Chondrocyte (in vitro differentiated cells): ENCODE results near the gene ZNF701. TPM values are rescaled to one million over a fixed set of nuclear protein-coding genes. Genes with fewer than 3 reads are reported as not detected.
"Not testable (repeated sequence)": the region's sequence is repeated elsewhere in the genome, so short reads cannot be mapped to it uniquely, and the experiment has no call there.

Source experiments
- DNase-seq: peaks from one replicate; pipeline ENCODE4 v3.0.0; 2021; ENCODE audit warnings: mixed read lengths, low spot score
- H3K27ac Mint-ChIP-seq: one replicate; pipeline ENCODE4 v1.8.0; 2021; ENCODE audit warnings: mild to moderate bottlenecking, moderate library complexity, mixed read lengths; ENCODE audit not compliant: unreplicated experiment
- H3K27me3 Mint-ChIP-seq: 2 replicates; pipeline ENCODE4 v1.8.0; 2021; ENCODE audit warnings: low read depth, mixed read lengths
- H3K36me3 Mint-ChIP-seq: 2 replicates; pipeline ENCODE4 v1.8.0; 2021; ENCODE audit warnings: low read depth, mixed read lengths
- H3K4me1 Mint-ChIP-seq: 2 replicates; pipeline ENCODE4 v1.8.0; 2021; ENCODE audit warnings: low read depth, mild to moderate bottlenecking, mixed read lengths
- H3K4me3 Mint-ChIP-seq: one replicate; pipeline ENCODE4 v1.8.0; 2021; ENCODE audit warnings: mild to moderate bottlenecking, moderate library complexity, mixed read lengths; ENCODE audit not compliant: unreplicated experiment
- H3K9me3 Mint-ChIP-seq: 2 replicates; pipeline ENCODE4 v1.8.0; 2021; ENCODE audit warnings: low read depth, mixed read lengths
- total RNA-seq: library from RNA; stranded (reverse); gene quantifications from 3 replicates; pipeline ENCODE4 v1.2.1, GENCODE V29; 2021
- TF ChIP-seq, protein P1 (sequence below): fragments of 200-600 bp; sonication (generic); IDR thresholded peaks from 2 replicates; pipeline ENCODE4 v1.5.0; 2021; ENCODE audit warnings: antibody characterized with exemption, mild to moderate bottlenecking, moderate library complexity

Gene ZNF701
- total RNA-seq, 1 donor from 2014 or later: 11.3 TPM

DNA sequence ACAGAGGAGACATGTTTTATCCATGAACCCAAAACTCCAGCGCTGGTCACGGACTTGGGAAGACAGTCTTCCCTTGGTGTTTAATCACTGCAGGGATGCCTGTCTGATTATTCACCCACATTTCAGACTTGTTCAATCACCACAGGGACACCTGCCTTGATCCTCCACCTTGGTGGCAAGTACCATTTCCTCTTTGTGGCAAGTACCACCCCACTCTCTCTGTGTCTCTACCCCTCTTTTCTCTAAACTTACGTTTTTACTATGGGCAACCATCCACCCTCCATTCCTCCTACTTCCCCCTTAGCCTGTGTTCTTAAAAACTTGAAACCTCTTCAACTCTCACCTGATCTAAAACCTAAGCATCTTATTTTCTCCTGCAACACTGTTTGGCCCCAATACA is 51.3 kb downstream of the ZNF701 start:
- TF ChIP-seq, protein P1, sequence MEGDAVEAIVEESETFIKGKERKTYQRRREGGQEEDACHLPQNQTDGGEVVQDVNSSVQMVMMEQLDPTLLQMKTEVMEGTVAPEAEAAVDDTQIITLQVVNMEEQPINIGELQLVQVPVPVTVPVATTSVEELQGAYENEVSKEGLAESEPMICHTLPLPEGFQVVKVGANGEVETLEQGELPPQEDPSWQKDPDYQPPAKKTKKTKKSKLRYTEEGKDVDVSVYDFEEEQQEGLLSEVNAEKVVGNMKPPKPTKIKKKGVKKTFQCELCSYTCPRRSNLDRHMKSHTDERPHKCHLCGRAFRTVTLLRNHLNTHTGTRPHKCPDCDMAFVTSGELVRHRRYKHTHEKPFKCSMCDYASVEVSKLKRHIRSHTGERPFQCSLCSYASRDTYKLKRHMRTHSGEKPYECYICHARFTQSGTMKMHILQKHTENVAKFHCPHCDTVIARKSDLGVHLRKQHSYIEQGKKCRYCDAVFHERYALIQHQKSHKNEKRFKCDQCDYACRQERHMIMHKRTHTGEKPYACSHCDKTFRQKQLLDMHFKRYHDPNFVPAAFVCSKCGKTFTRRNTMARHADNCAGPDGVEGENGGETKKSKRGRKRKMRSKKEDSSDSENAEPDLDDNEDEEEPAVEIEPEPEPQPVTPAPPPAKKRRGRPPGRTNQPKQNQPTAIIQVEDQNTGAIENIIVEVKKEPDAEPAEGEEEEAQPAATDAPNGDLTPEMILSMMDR: no peak
- DNase-seq: no peak
- H3K27ac Mint-ChIP-seq: no peak overlapping the region
- H3K4me3 Mint-ChIP-seq: no peak overlapping the region
- peaks cover 10% of the 10 kb centered on the region for H3K9me3 Mint-ChIP-seq
- no peaks in the 10 kb centered on the region for H3K4me1 Mint-ChIP-seq
- no peaks in the 10 kb centered on the region for H3K27me3 Mint-ChIP-seq
- peaks cover 40% of the 10 kb centered on the region for H3K36me3 Mint-ChIP-seq

DNA sequence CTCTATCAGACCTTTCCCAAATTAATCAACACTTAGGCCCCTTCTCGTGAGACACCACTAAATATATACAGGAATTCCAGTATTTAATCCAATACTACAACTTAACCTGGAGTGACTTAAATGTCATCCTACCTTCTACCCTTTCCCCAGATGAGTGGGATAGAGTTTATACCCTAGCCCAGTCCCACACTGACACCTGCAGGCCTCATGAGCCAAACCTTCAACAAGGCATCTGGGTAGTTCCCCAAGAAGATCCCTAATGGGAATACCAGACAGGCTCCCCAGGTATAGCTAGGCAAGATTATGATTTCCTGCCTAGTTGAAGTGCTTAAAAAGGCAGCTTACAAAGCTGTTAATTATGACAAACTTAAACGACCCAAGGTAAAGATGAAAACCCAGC is 52.2 kb downstream of the ZNF701 start:
- Mint-ChIP-seq H3K4me1 (no peaks in the 10 kb centered on the region), H3K4me3 (no peak overlapping the region), H3K27ac (no peak overlapping the region), H3K36me3 (peaks cover 31% of the 10 kb centered on the region), H3K9me3 (peaks cover 4% of the 10 kb centered on the region), H3K27me3 (no peaks in the 10 kb centered on the region)
- no peak for DNase-seq
- TF ChIP-seq, protein P1: no peak

DNA sequence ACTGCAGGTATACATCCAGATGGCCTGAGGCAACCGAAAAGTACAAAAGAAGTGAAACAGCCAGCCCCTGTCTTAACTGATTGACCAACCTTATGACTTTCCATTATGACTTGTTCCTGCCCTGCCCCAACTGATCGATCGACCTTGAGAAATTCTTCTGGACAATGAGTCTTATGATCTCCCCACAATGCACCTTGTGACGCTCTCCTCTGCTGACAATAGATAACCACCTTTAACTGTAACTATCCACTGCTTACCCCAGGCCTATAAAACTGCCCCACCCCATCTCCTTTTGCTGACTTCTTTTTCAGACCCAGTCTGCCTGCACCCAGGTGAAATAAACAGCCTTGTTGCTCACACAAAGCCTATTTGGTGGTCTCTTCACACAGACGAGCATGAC is 56.8 kb downstream of the ZNF701 start:
- no peak for DNase-seq
- H3K4me3 Mint-ChIP-seq: no peak overlapping the region
- H3K36me3 Mint-ChIP-seq: peaks cover 19% of the 10 kb centered on the region
- TF ChIP-seq, protein P1: no peak
- no peak overlapping the region for H3K27ac Mint-ChIP-seq
- no peaks in the 10 kb centered on the region for H3K27me3 Mint-ChIP-seq
- H3K9me3 Mint-ChIP-seq: no peaks in the 10 kb centered on the region
- H3K4me1 Mint-ChIP-seq: no peaks in the 10 kb centered on the region

DNA sequence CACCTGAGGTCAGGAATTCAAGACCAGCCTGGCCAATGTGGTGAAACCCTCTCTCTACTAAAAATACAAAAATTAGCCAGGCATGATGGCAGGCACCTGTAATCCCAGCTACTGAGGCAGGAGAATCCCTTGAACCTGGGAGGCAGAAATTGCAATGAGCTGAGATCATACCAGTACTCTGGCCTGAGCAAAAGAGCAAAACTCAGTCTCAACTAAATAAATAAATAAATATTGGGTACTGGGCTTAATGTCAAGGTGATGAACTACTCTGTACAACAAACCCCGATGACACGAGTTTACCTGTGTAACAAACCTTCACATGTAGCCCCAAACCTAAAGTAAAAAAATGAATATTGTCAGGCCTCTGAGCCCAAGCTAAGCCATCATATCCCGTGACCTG is 57.4 kb downstream of the ZNF701 start:
- H3K27ac Mint-ChIP-seq, H3K9me3 Mint-ChIP-seq, H3K27me3 Mint-ChIP-seq, H3K4me1 Mint-ChIP-seq, H3K4me3 Mint-ChIP-seq, DNase-seq: not testable (repeated sequence)
- peaks cover 16% of the 10 kb centered on the region for H3K36me3 Mint-ChIP-seq

DNA sequence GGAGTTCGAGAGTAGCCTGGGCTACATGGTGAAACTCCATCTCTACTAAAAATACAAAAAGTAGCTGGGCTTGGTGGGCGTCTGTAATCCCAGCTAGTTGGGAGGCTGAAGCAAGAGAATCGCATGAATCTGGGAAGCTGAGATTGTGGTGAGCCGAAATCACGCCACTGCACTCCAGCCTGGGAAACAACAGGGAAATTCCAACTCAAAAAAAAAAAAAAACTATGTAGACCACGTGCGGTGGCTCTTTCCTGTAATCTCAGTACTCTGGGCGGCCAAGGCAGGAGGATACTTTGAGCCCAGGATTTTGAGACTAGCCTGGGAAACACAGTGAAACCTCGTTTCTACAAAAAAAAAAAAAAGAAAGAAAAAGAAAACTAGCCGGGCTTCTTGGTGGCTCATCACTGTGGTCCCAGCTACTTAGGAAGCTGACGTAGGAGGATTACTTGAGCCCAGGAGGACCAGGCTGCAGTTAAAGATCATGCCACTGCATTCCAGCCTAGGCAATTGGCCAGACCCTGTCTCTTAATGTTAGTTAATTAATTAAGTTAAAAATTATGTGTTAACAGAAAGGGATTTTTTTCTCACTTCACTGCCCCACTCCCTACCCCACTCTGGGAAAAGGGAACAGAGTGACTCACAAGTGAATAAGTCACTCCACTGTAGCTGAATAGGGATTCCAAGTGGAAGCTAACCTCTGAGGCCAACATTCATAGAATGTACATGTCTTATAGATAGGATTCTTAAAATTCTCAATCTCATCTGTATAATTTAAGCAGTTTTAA is 65.9 kb downstream of the ZNF701 start:
- Mint-ChIP-seq H3K27ac (no peak overlapping the region), H3K4me1 (peaks cover 24% of the 10 kb centered on the region), H3K36me3 (peaks cover 9% of the 10 kb centered on the region), H3K9me3 (no peaks in the 10 kb centered on the region), H3K4me3 (no peak overlapping the region), H3K27me3 (no peaks in the 10 kb centered on the region)
- TF ChIP-seq, protein P1: no peak
- DNase-seq: no peak

Other genes with a start within 250 kb of the ZNF701 start
- gene ZNF610, start 234.0 kb upstream of the ZNF701 start, total RNA-seq: 3.5 to 6.2 TPM (median 4.5 TPM) in 3 replicates
- 3.2 to 5.1 TPM (median 4.8 TPM) in 3 replicates for gene ZNF880, start 200.4 kb upstream of the ZNF701 start, total RNA-seq
- 2.1 to 3.2 TPM (median 2.3 TPM) in 3 replicates for gene ZNF528, start 172.4 kb upstream of the ZNF701 start, total RNA-seq
- gene ZNF534, start 141.1 kb upstream of the ZNF701 start, total RNA-seq: not detected in 3 replicates
- gene ZNF578, start 116.7 kb upstream of the ZNF701 start, total RNA-seq: not detected in 3 replicates
- gene ZNF808, start 42.6 kb upstream of the ZNF701 start, total RNA-seq: 19.1 to 24.5 TPM (median 20.0 TPM) in 3 replicates
- 37.8 to 56.5 TPM (median 38.6 TPM) in 3 replicates for gene ZNF83, start 68.1 kb downstream of the ZNF701 start, total RNA-seq
- gene ZNF611, start 164.8 kb downstream of the ZNF701 start, total RNA-seq: 16.3 to 24.5 TPM (median 18.4 TPM) in 3 replicates
- gene ZNF600, start 216.5 kb downstream of the ZNF701 start, total RNA-seq: 7.2 to 8.3 TPM (median 7.8 TPM) in 3 replicates